PC-9 (cell line): ENCODE data around the gene ANGPTL2. TPM values are rescaled to one million over a fixed set of nuclear protein-coding genes. Genes with fewer than 3 reads are reported as not detected.

Experiments
- BruUV-seq: library from RNA; stranded (reverse); fragments of 400-500 nt; replicated peaks from 2 replicates; lab custom pipeline; 2021; lab: Mats Ljungman, UMichigan
- CTCF ChIA-PET: fragments of 300-600 bp; sonication (Branson Sonifier 250); formaldehyde crosslinking; loops from one replicate; lab custom pipeline; 2022; ENCODE audit warnings: antibody characterized with exemption; lab: Charles Lee
- POLR2A ChIA-PET: fragments of 300-600 bp; sonication (Branson Sonifier 250); formaldehyde crosslinking; loops from one replicate; lab custom pipeline; 2022; ENCODE audit warnings: antibody characterized with exemption; ENCODE audit not compliant: unreplicated experiment; lab: Charles Lee
- DNase-seq, 2 experiments: peaks; one replicate each; pipeline versions ENCODE4 v3.0.0 to v3.0.0-alpha.2; 2015 to 2022; ENCODE audit warnings: mixed read lengths in 1 of 2
- H2AFZ ChIP-seq: fragments of 200-600 bp; sonication (generic); 2 replicates; pipeline ENCODE4 v1.8.1; 2017; ENCODE audit warnings: antibody characterized with exemption
- H3F3A ChIP-seq: fragments of 200-600 bp; sonication (generic); 2 replicates; pipeline ENCODE4 v1.8.1; 2017; ENCODE audit warnings: antibody characterized with exemption, mild to moderate bottlenecking, low read depth; ENCODE audit not compliant: insufficient read depth
- H3K27ac ChIP-seq: fragments of 200-600 bp; sonication (generic); 2 replicates; pipeline ENCODE4 v1.6.1; 2016; ENCODE audit warnings: mixed run types
- H3K27me3 ChIP-seq: fragments of 200-600 bp; sonication (generic); 2 replicates; pipeline ENCODE4 v1.6.1; 2016; ENCODE audit warnings: low read depth, mixed run types; ENCODE audit not compliant: insufficient read depth
- H3K36me3 ChIP-seq: fragments of 200-600 bp; sonication (generic); 2 replicates; pipeline ENCODE4 v1.6.1; 2016; ENCODE audit warnings: low read depth, mixed run types
- H3K4me1 ChIP-seq: fragments of 200-600 bp; sonication (generic); replicated peaks from 2 replicates; pipeline ENCODE4 v1.6.1; 2016; ENCODE audit warnings: mixed run types; ENCODE audit not compliant: insufficient read depth
- H3K4me2 ChIP-seq: fragments of 200-600 bp; sonication (generic); 2 replicates; pipeline ENCODE4 v1.6.1; 2017; ENCODE audit warnings: mixed run types
- H3K4me3 ChIP-seq: fragments of 200-600 bp; sonication (generic); 2 replicates; pipeline ENCODE4 v1.6.1; 2016; ENCODE audit warnings: mixed run types
- H3K79me2 ChIP-seq: fragments of 200-600 bp; sonication (generic); 2 replicates; pipeline ENCODE4 v1.6.1; 2017; ENCODE audit warnings: low read depth, mixed run types
- H3K9me2 ChIP-seq: fragments of 200-600 bp; sonication (generic); 2 replicates; pipeline ENCODE4 v1.8.1; 2017; ENCODE audit warnings: mild to moderate bottlenecking; ENCODE audit not compliant: insufficient read depth
- H3K9me3 ChIP-seq: fragments of 200-600 bp; sonication (generic); 2 replicates; pipeline ENCODE4 v1.8.1; 2016; ENCODE audit warnings: low read depth; ENCODE audit not compliant: insufficient read depth
- H4K20me1 ChIP-seq: fragments of 200-600 bp; sonication (generic); 2 replicates; pipeline ENCODE4 v1.8.1; 2017; ENCODE audit not compliant: insufficient read depth
- EZH2 ChIP-seq: fragments of 200-600 bp; sonication (generic); IDR thresholded peaks from 2 replicates; pipeline ENCODE4 v1.8.0; 2017; ENCODE audit warnings: antibody characterized with exemption, low read depth
- intact Hi-C: fragments of 100-400 bp; cut with micrococcal nuclease; formaldehyde crosslinking; loops from one replicate; pipeline ENCODE4 v1.10.0; 2022; ENCODE audit not compliant: unreplicated experiment
- total RNA-seq: library from RNA; stranded (reverse); gene quantifications from 2 replicates; pipeline ENCODE4 v1.2.3, GENCODE V29; 2021
- TF ChIP-seq, protein P1 (sequence below): fragments of 200-600 bp; sonication (generic); conservative IDR thresholded peaks from 2 replicates; pipeline ENCODE4 v1.6.1; 2017; ENCODE audit warnings: mixed run types, antibody characterized with exemption, mild to moderate bottlenecking, moderate library complexity

ANGPTL2 gene
- total RNA-seq, 1 experiment from 2014 or later, result 0.13 TPM

- Histone ChIP-seq H3K4me3 (no peak overlapping the region), H4K20me1 (no peaks in the 10 kb centered on the region), H3K27ac (no peak overlapping the region), H3K79me2 (no peaks in the 10 kb centered on the region), H2AFZ (no peak overlapping the region), H3K27me3 (no peaks in the 10 kb centered on the region), H3K36me3 (no peaks in the 10 kb centered on the region), H3K9me3 (no peaks in the 10 kb centered on the region), H3K4me2 (no peak overlapping the region), H3K4me1 (peaks cover 19% of the 10 kb centered on the region), H3F3A (peaks cover 11% of the 10 kb centered on the region; the same call in 1 of the 2 replicates), H3K9me2 (no peaks in the 10 kb centered on the region)
- DNase-seq, result no peak
- POLR2A ChIA-PET, result no interaction called here
- CTCF ChIA-PET, result no interaction called here
- BruUV-seq, result no TSS peak
- no peak for TF ChIP-seq EZH2
- TF ChIP-seq, protein P1, sequence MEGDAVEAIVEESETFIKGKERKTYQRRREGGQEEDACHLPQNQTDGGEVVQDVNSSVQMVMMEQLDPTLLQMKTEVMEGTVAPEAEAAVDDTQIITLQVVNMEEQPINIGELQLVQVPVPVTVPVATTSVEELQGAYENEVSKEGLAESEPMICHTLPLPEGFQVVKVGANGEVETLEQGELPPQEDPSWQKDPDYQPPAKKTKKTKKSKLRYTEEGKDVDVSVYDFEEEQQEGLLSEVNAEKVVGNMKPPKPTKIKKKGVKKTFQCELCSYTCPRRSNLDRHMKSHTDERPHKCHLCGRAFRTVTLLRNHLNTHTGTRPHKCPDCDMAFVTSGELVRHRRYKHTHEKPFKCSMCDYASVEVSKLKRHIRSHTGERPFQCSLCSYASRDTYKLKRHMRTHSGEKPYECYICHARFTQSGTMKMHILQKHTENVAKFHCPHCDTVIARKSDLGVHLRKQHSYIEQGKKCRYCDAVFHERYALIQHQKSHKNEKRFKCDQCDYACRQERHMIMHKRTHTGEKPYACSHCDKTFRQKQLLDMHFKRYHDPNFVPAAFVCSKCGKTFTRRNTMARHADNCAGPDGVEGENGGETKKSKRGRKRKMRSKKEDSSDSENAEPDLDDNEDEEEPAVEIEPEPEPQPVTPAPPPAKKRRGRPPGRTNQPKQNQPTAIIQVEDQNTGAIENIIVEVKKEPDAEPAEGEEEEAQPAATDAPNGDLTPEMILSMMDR, result no peak
- intact Hi-C loops, result loop anchor here (5.0 kb wide), 1 partner anchor 79 kb away; no protein-coding TSS in a partner anchor
Measured at GRCh38 chr9:127118597-127119319, 3.7 kb downstream of the ANGPTL2 start.

GRCh38 chr9:127117801-127118200, 4.6 kb downstream of the ANGPTL2 start:
- Histone ChIP-seq H3K27me3 (no peaks in the 10 kb centered on the region), H3K36me3 (no peaks in the 10 kb centered on the region), H3K79me2 (no peaks in the 10 kb centered on the region), H2AFZ (no peak overlapping the region), H3K9me3 (no peaks in the 10 kb centered on the region), H3K4me2 (no peak overlapping the region), H3K4me1 (peaks cover 28% of the 10 kb centered on the region), H3K27ac (no peak overlapping the region), H3F3A (peaks cover 21% of the 10 kb centered on the region; the same call in 1 of the 2 replicates), H3K4me3 (no peak overlapping the region), H4K20me1 (no peaks in the 10 kb centered on the region), H3K9me2 (no peaks in the 10 kb centered on the region)
- intact Hi-C loops, result loop anchor here (5.0 kb wide), 1 partner anchor 80 kb away; no protein-coding TSS in a partner anchor
- CTCF ChIA-PET, result no interaction called here
- BruUV-seq, result no TSS peak
- POLR2A ChIA-PET, result no interaction called here
- DNase-seq, result no peak
- TF ChIP-seq, protein P1, result no peak
- TF ChIP-seq EZH2, result no peak

GRCh38 chr9:127116957-127117356, 5.5 kb downstream of the ANGPTL2 start:
- ChIA-PET CTCF (no interaction called here), POLR2A (no interaction called here)
- no peaks in the 10 kb centered on the region for H4K20me1 ChIP-seq
- peaks cover 28% of the 10 kb centered on the region; the same call in 1 of the 2 replicates for H3F3A ChIP-seq
- H3K9me3 ChIP-seq, result no peaks in the 10 kb centered on the region
- no peak overlapping the region for H3K4me3 ChIP-seq
- H3K9me2 ChIP-seq, result no peaks in the 10 kb centered on the region
- H2AFZ ChIP-seq, result no peak overlapping the region
- H3K36me3 ChIP-seq, result no peaks in the 10 kb centered on the region
- no peak for TF ChIP-seq EZH2
- no peak overlapping the region for H3K27ac ChIP-seq
- H3K79me2 ChIP-seq, result no peaks in the 10 kb centered on the region
- H3K4me1 ChIP-seq, result peaks cover 37% of the 10 kb centered on the region
- no peak overlapping the region for H3K4me2 ChIP-seq
- DNase-seq, result no peak
- intact Hi-C loops, result loop anchor here (5.0 kb wide), 1 partner anchor 80 kb away; no protein-coding TSS in a partner anchor
- H3K27me3 ChIP-seq, result no peaks in the 10 kb centered on the region
- no TSS peak for BruUV-seq
